Kidney epithelial cell (primary cell): ENCODE results near the gene JOSD1. TPM values are rescaled to one million over a fixed set of nuclear protein-coding genes. Genes with fewer than 3 reads are reported as not detected.

Experiments used
- DNase-seq: peaks from one replicate; pipeline ENCODE4 v3.0.0-alpha.2; 2010; ENCODE audit warnings: low read depth
- H3K27me3 ChIP-seq: 2 replicates; pipeline ENCODE4 v1.6.0; 2011; ENCODE audit warnings: low read length; ENCODE audit not compliant: control insufficient read depth, insufficient read depth
- H3K36me3 ChIP-seq: 2 replicates; pipeline ENCODE4 v1.5.1; 2011; ENCODE audit warnings: low read length; ENCODE audit not compliant: control insufficient read depth, insufficient read depth
- H3K4me3 ChIP-seq: 2 replicates; pipeline ENCODE4 v1.5.1; 2011; ENCODE audit warnings: low read depth, mild to moderate bottlenecking, control low read depth, low read length
- CTCF ChIP-seq: IDR thresholded peaks from 2 replicates; pipeline ENCODE4 v1.5.1; 2011; ENCODE audit warnings: mild to moderate bottlenecking, moderate library complexity, low read length, control low read depth, inconsistent platforms; ENCODE audit not compliant: insufficient read depth, poor library complexity, severe bottlenecking
- total RNA-seq: library from RNA; depleted of rRNA; stranded (reverse); fragments of >200 nt; gene quantifications from 2 replicates; pipeline ENCODE4 v1.2.3, GENCODE V29; 2015

JOSD1 gene
- total RNA-seq = 97.3 and 110 TPM in 2 replicates

- Histone ChIP-seq H3K36me3 (no peaks in the 10 kb centered on the region), H3K27me3 (no peaks in the 10 kb centered on the region), H3K4me3 (peak within 1 kb of the TSS; percentile 59)
- DNase-seq = peak; percentile 56
- TF ChIP-seq CTCF = no peak
These were observed at the start of gene JOSD1 for GRCh38 chr22:38700789-38701628. Gene JOSD1 (minus strand): TSS chr22:38700943. CDS start chr22:38699987, 956 bp downstream.

GRCh38 chr22:38750104-38750503 is 49.4 kb upstream of the JOSD1 start:
- no peak overlapping the region for H3K4me3 ChIP-seq
- peaks cover 7% of the 10 kb centered on the region for H3K36me3 ChIP-seq
- no peak for TF ChIP-seq CTCF
- no peaks in the 10 kb centered on the region for H3K27me3 ChIP-seq
- no peak for DNase-seq

GRCh38 chr22:38748487-38749136 is 47.9 kb upstream of the JOSD1 start:
- Histone ChIP-seq H3K4me3 (no peak overlapping the region), H3K36me3 (peaks cover 7% of the 10 kb centered on the region), H3K27me3 (no peaks in the 10 kb centered on the region)
- no peak for TF ChIP-seq CTCF
- DNase-seq = no peak

DNA sequence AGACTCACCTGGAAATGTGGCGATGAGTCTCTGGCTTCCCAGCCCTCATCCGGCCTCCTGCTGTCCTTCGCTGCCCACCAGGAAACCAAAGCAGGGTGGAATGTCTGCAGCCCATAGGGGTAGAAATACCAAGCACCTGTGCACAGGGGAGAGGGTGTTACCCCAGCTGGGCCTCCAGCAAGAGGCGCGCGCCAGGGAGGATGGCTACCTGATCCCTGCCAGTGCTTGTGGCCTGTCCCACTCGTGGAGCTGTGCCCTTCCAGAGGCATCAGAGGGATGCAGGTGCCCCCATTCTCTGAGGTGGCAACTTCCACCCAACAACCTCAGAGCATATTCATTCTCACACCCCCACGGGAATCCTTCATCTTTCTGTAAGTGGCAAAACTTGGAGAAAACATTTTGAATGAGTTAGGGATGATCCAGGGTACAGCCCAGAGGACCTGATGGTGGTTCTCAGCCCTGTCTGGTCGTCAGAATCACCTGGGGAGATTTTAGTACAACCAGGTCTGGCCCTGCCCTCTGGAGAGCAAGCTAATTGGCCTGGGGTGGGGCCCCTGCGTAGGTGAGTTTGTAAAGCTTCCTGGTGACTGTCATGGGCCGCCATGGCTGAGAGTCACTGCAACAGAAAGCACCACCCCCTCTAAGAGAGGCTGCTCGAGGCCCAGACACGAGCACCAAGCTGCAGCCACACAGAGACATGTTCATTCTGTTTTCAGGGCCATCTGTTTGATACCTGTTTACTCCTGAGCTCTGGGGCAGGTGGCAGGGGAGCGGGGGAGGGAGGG is 45.1 kb upstream of the JOSD1 start:
- H3K4me3 ChIP-seq = no peak overlapping the region
- TF ChIP-seq CTCF = no peak
- H3K36me3 ChIP-seq = peaks cover 7% of the 10 kb centered on the region
- no peak for DNase-seq
- H3K27me3 ChIP-seq = no peaks in the 10 kb centered on the region

GRCh38 chr22:38744981-38745380 is 44.2 kb upstream of the JOSD1 start:
- H3K4me3 ChIP-seq = no peak overlapping the region
- TF ChIP-seq CTCF = no peak
- peaks cover 6% of the 10 kb centered on the region for H3K36me3 ChIP-seq
- H3K27me3 ChIP-seq = no peaks in the 10 kb centered on the region
- no peak for DNase-seq
